ENCODE data around the gene PES1. TPM values are rescaled to one million over a fixed set of nuclear protein-coding genes. Genes with fewer than 3 reads are reported as not detected.

PES1 gene
- total and polyA plus RNA-seq, 11 donors: 15.7 to 60.9 (median 27.8) TPM

- WGBS, 4 donors: 79 to 86% (median 83%) methylated on average over 15 to 17 of the region's 17 CpGs
- Histone ChIP-seq H3K36me3 (no peaks in the 10 kb centered on the region), H3K4me3 (no peak overlapping the region), H3K27me3 (no peaks in the 10 kb centered on the region), H3K27ac (no peak overlapping the region), H3K4me1 (no peaks in the 10 kb centered on the region), H3K9me3 (no peaks in the 10 kb centered on the region)
- TF ChIP-seq, protein P1, sequence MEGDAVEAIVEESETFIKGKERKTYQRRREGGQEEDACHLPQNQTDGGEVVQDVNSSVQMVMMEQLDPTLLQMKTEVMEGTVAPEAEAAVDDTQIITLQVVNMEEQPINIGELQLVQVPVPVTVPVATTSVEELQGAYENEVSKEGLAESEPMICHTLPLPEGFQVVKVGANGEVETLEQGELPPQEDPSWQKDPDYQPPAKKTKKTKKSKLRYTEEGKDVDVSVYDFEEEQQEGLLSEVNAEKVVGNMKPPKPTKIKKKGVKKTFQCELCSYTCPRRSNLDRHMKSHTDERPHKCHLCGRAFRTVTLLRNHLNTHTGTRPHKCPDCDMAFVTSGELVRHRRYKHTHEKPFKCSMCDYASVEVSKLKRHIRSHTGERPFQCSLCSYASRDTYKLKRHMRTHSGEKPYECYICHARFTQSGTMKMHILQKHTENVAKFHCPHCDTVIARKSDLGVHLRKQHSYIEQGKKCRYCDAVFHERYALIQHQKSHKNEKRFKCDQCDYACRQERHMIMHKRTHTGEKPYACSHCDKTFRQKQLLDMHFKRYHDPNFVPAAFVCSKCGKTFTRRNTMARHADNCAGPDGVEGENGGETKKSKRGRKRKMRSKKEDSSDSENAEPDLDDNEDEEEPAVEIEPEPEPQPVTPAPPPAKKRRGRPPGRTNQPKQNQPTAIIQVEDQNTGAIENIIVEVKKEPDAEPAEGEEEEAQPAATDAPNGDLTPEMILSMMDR (IDR thresholded peaks at IDR 0.05): no peak
- no peak for TF ChIP-seq POLR2A (IDR thresholded peaks at IDR 0.05)
- ATAC-seq (peak in 1 of 4 donors; percentile 50), DNase-seq (no peak)
- intact Hi-C loops (cut with DNase I): no loop called here
Observed at GRCh38 chr22:30531651-30532608, 59.8 kb downstream of the PES1 start.

GRCh38 chr22:30526656-30527055 is 65.1 kb downstream of the PES1 start:
- DNase-seq (no peak), ATAC-seq (no peak)
- intact Hi-C loops (cut with DNase I): no loop called here
- no peak overlapping the region for H3K27ac ChIP-seq
- WGBS, 4 donors: 87 to 91% (median 89%) methylated on average over 4 of the region's 4 CpGs
- no peaks in the 10 kb centered on the region for H3K36me3 ChIP-seq
- no peaks in the 10 kb centered on the region for H3K4me1 ChIP-seq
- peaks cover 0 to 15% (median 0%) of the 10 kb centered on the region in 9 donors for H3K27me3 ChIP-seq
- no peak overlapping the region for H3K4me3 ChIP-seq
- no peak for TF ChIP-seq POLR2A (IDR thresholded peaks at IDR 0.05)
- TF ChIP-seq, protein P1 (IDR thresholded peaks at IDR 0.05): no peak
- no peaks in the 10 kb centered on the region for H3K9me3 ChIP-seq

Other genes with a start within 250 kb of the PES1 start
- 100 to 1,000 TPM in 4 of 9 donors, 10 to 100 TPM in 5; 57.7 to 142 (median 99.2) TPM for gene SF3A1, start 235.0 kb downstream of the PES1 start, total RNA-seq
- 10 to 100 TPM; 11.4 to 31.3 TPM for gene SF3A1, start 235.0 kb downstream of the PES1 start, polyA plus RNA-seq
- 1 to 10 TPM in 5 of 9 donors, under 1 TPM in 4; 0.45 to 1.7 (median 1.1) TPM for gene CCDC157, start 234.9 kb downstream of the PES1 start, total RNA-seq
- 1 to 10 TPM in 1 of 2 donors, under 1 TPM in 1; 0.42 to 1.4 TPM for gene CCDC157, start 234.9 kb downstream of the PES1 start, polyA plus RNA-seq
- gene RNF215, start 204.5 kb downstream of the PES1 start, total RNA-seq: 10 to 100 TPM in 1 of 9 donors, 1 to 10 TPM in 8; 3.3 to 12.2 (median 6.7) TPM
- gene RNF215, start 204.5 kb downstream of the PES1 start, polyA plus RNA-seq: 1 to 10 TPM; 4.2 to 7.0 TPM
- 1 to 10 TPM in 5 of 9 donors, under 1 TPM in 4; 0.35 to 3.9 (median 1.6) TPM for gene SEC14L2, start 194.9 kb downstream of the PES1 start, total RNA-seq
- gene SEC14L2, start 194.9 kb downstream of the PES1 start, polyA plus RNA-seq: 10 to 100 TPM in 1 of 2 donors, under 1 TPM in 1; 0.30 to 11.2 TPM
- gene MTFP1, start 166.1 kb downstream of the PES1 start, total RNA-seq: 10 to 100 TPM in 7 of 9 donors, 1 to 10 TPM in 2; 5.0 to 44.0 (median 15.9) TPM
- gene MTFP1, start 166.1 kb downstream of the PES1 start, polyA plus RNA-seq: 100 to 1,000 TPM in 1 of 2 donors, 10 to 100 TPM in 1; 36.2 to 139 TPM
- not detected for gene SEC14L3, start 119.9 kb downstream of the PES1 start, total RNA-seq
- not detected for gene SEC14L3, start 119.9 kb downstream of the PES1 start, polyA plus RNA-seq
- gene SEC14L4, start 86.2 kb downstream of the PES1 start, total RNA-seq: under 1 TPM in 1 of 9 donors, not detected in 8; 0.27 TPM
- not detected for gene SEC14L4, start 86.2 kb downstream of the PES1 start, polyA plus RNA-seq
- 1 to 10 TPM in 1 of 9 donors, under 1 TPM in 1, not detected in 7; 0.16 to 2.8 TPM for gene SEC14L6, start 45.2 kb downstream of the PES1 start, total RNA-seq
- gene SEC14L6, start 45.2 kb downstream of the PES1 start, polyA plus RNA-seq: under 1 TPM in 1 of 2 donors, not detected in 1; 0.03 TPM
- 1 to 10 TPM in 1 of 9 donors, under 1 TPM in 3, not detected in 5; 0.25 to 1.1 (median 0.58) TPM for gene GAL3ST1, start 17.2 kb downstream of the PES1 start, total RNA-seq
- gene GAL3ST1, start 17.2 kb downstream of the PES1 start, polyA plus RNA-seq: under 1 TPM; 0.14 to 0.19 TPM
- 10 to 100 TPM; 11.2 to 69.9 (median 19.5) TPM for gene TCN2, start 15.3 kb upstream of the PES1 start, total RNA-seq
- gene TCN2, start 15.3 kb upstream of the PES1 start, polyA plus RNA-seq: 10 to 100 TPM; 11.0 to 19.2 TPM
- 1 to 10 TPM; 2.4 to 9.8 (median 4.0) TPM for gene SLC35E4, start 43.9 kb upstream of the PES1 start, total RNA-seq
- 1 to 10 TPM; 3.4 to 5.1 TPM for gene SLC35E4, start 43.9 kb upstream of the PES1 start, polyA plus RNA-seq
- gene DUSP18, start 76.0 kb upstream of the PES1 start, total RNA-seq: 1 to 10 TPM; 1.8 to 6.1 (median 3.1) TPM
- 1 to 10 TPM; 1.6 to 3.2 TPM for gene DUSP18, start 76.0 kb upstream of the PES1 start, polyA plus RNA-seq
- 10 to 100 TPM in 6 of 9 donors, 1 to 10 TPM in 3; 5.2 to 23.5 (median 13.2) TPM for gene OSBP2, start 103.0 kb upstream of the PES1 start, total RNA-seq
- gene OSBP2, start 103.0 kb upstream of the PES1 start, polyA plus RNA-seq: 1 to 10 TPM; 2.0 to 5.1 TPM

All from heart left ventricle (tissue), 16 donors.